K562 (cell line): ENCODE results near the gene DNAH8. TPM values are rescaled to one million over a fixed set of nuclear protein-coding genes. Genes with fewer than 3 reads are reported as not detected.

Experiments used
- BHLHE40 ChIP-seq: IDR thresholded peaks from 2 replicates; pipeline ENCODE4 v1.6.1; 2011; ENCODE audit warnings: low read length, improper control_type of control experiment
- CBFA2T3 ChIP-seq: fragments of 450-650 bp; IDR thresholded peaks from 2 replicates; pipeline ENCODE4 v1.6.1; 2017
- CCNT2 ChIP-seq: IDR thresholded peaks from 2 replicates; pipeline ENCODE4 v1.6.1; 2011; ENCODE audit warnings: borderline replicate concordance, low read depth, mild to moderate bottlenecking, moderate library complexity, mixed read lengths, low read length; ENCODE audit not compliant: insufficient read length; ENCODE audit errors: extremely low read depth
- DIDO1 ChIP-seq: fragments of 450-650 bp; IDR thresholded peaks from 2 replicates; pipeline ENCODE4 v1.6.1; 2016; ENCODE audit warnings: low read depth, missing biosample characterization, missing genetic modification characterization
- ETV1 ChIP-seq: fragments of 450-650 bp; conservative IDR thresholded peaks from 2 replicates; pipeline ENCODE4 v1.6.1; 2016; ENCODE audit warnings: missing genetic modification characterization, control low read depth, low read depth, missing compliant biosample characterization
- FOXP1 ChIP-seq: sonication (generic); formaldehyde crosslinking; IDR thresholded peaks from 2 replicates; pipeline ENCODE4 v1.8.0; 2022; ENCODE audit warnings: mild to moderate bottlenecking, missing genetic modification reagents
- GABPB1 ChIP-seq: sonication (generic); formaldehyde crosslinking; IDR thresholded peaks from 2 replicates; pipeline ENCODE4 v1.8.0; 2022; ENCODE audit warnings: mild to moderate bottlenecking, missing genetic modification reagents
- LARP7 ChIP-seq: fragments of 450-650 bp; IDR thresholded peaks from 2 replicates; pipeline ENCODE4 v1.6.1; 2016
- MAFK ChIP-seq: IDR thresholded peaks from 2 replicates; pipeline ENCODE4 v1.6.1; 2011; ENCODE audit warnings: low read length, improper control_type of control experiment
- SIN3A ChIP-seq, 2 experiments: fragments of 150-350 bp in 1 of 2; IDR thresholded peaks; 2 replicates each; pipeline ENCODE4 v1.6.1; 2011 to 2016; ENCODE audit warnings: borderline replicate concordance in 2 of 2, low read depth in 2 of 2, low read length in 2 of 2, mild to moderate bottlenecking in 2 of 2, moderate library complexity in 2 of 2; ENCODE audit not compliant: control insufficient read depth in 1 of 2
- TRIM24 ChIP-seq, 2 experiments: fragments of 450-650 bp; IDR thresholded peaks; 2 replicates each; pipeline ENCODE4 v1.6.1; 2016
- ZNF124 ChIP-seq: sonication (generic); formaldehyde crosslinking; IDR thresholded peaks from 2 replicates; pipeline ENCODE4 v1.8.1; 2022; ENCODE audit warnings: missing genetic modification reagents
- ZNF165 ChIP-seq: fragments of 250-450 bp; sonication (Bioruptor Pico); IDR thresholded peaks from 2 replicates; pipeline ENCODE4 v1.4.0; 2020; ENCODE audit warnings: borderline replicate concordance
- ZNF212 ChIP-seq: fragments of 450-650 bp; formaldehyde crosslinking; IDR thresholded peaks from 2 replicates; pipeline ENCODE4 v1.4.0; 2020; ENCODE audit warnings: mild to moderate bottlenecking
- ZNF408 ChIP-seq: fragments of 250-450 bp; sonication (Bioruptor Pico); IDR thresholded peaks from 2 replicates; pipeline ENCODE4 v1.4.0; 2020; ENCODE audit warnings: low read depth, mild to moderate bottlenecking, moderate library complexity
- polyA plus RNA-seq, 8 experiments: library from polyadenylated mRNA; depleted of rRNA in 4 of 8; stranded (reverse) in 5 of 8; unstranded in 3 of 8; fragments of >200 nt; fragmentation: Nextera tagmentation in 2 of 8; fragmentation: Illumina TruSeq in 1 of 8; extraction: Ambion mirVana in 2 of 8; extraction: Trizol in 1 of 8; gene quantifications; 2 replicates each; pipeline versions ENCODE4 v1.2.1 to v1.2.3, GENCODE V29; 2011 to 2014; ENCODE audit warnings: inconsistent platforms in 1 of 8, missing spikeins in 1 of 8
- total RNA-seq, 7 experiments: library from RNA; depleted of rRNA in 6 of 7; stranded (reverse); fragments of >200 nt in 6 of 7; fragmentation: Illumina TruSeq in 2 of 7; extraction: Trizol in 2 of 7; gene quantifications; 2 replicates each; pipeline versions ENCODE4 v1.2.1 to v1.2.3, GENCODE V29; 2011 to 2021; ENCODE audit warnings: low replicate concordance in 1 of 7
- TF ChIP-seq, protein P1 (sequence below): fragments of 250-450 bp; sonication (Bioruptor Pico); IDR thresholded peaks from 2 replicates; pipeline ENCODE4 v1.4.0; 2020; ENCODE audit warnings: mild to moderate bottlenecking
- TF ChIP-seq, protein P2 (sequence below), 2 experiments: fragments of 200-800 bp in 1 of 2; sonication (Bioruptor generic) in 1 of 2; sonication (generic) in 1 of 2; formaldehyde crosslinking in 1 of 2; IDR thresholded peaks in 1 of 2; conservative IDR thresholded peaks in 1 of 2; 2 replicates each; pipeline versions ENCODE4 v1.5.0 to v1.6.1; 2016 to 2020; ENCODE audit warnings: missing compliant biosample characterization in 1 of 2, missing genetic modification characterization in 1 of 2, missing genetic modification reagents in 1 of 2
- TF ChIP-seq, protein P3 (sequence below): fragments of 200-800 bp; sonication (Bioruptor generic); IDR thresholded peaks from 2 replicates; pipeline ENCODE4 v1.6.1; 2016; ENCODE audit warnings: missing genetic modification characterization, missing compliant biosample characterization
- TF ChIP-seq, protein P4 (sequence below): fragments of 450-650 bp; formaldehyde crosslinking; IDR thresholded peaks from 2 replicates; pipeline ENCODE4 v1.4.0; 2020; ENCODE audit warnings: mild to moderate bottlenecking, moderate library complexity

DNAH8 gene
- total and polyA plus RNA-seq, 9 of the 15 experiments (the other 6 are each of a cell fraction or from before 2014, with no cell fraction given): 1.2 to 4.2 (median 2.9) TPM

DNA sequence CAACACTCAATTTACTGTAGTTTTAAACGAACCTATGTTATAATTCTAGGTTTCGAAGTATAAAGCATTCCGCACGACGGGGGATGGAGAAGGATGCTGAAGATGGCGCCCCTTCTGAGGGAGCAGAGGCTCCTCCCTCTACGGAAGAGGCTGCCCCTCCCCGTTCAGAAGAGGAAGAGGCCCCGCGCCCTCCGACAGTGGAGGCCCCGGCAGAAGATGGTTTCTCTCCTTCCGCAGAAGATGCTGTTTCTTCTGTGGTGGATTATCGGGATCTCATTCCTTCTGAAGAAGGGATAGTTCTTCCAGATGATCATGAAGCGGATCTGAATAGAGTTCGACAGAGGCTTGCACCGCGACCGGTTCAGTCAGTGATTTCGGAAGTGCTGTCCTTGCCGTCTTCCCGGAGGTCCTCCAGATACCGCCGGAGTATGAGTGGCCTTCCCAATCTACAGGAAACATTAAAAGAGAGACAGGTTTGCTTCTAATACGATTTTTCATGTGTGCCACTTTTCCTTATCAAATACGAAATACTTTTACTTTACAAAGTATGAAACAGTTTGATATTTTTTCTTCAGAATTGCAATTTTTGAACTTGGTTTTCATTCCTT lies 7.7 kb downstream of the DNAH8 start (continued):
- no peak for TF ChIP-seq FOXP1 (CRISPR knock-in tag)
- TF ChIP-seq BHLHE40: no peak
- no peak for TF ChIP-seq TRIM24 (IDR thresholded peaks at IDR 0.05)
- TF ChIP-seq LARP7: no peak
- TF ChIP-seq ZNF124 (CRISPR knock-in tag): no peak
- no peak for TF ChIP-seq ZNF165
- no peak for TF ChIP-seq SIN3A (IDR thresholded peaks at IDR 0.05; ENCODE audit: borderline replicate concordance in 2 of 2, control insufficient read depth in 1 of 2, low read depth in 2 of 2, low read length in 2 of 2)
- no peak for TF ChIP-seq CCNT2
- TF ChIP-seq GABPB1 (CRISPR knock-in tag): 0 out of 2 replicates have a peak, but pooled peaks have one; percentile 50
- 0 out of 2 replicates have a peak, but pooled peaks have one; percentile 20 for TF ChIP-seq DIDO1 (tag)
- TF ChIP-seq, protein P1, sequence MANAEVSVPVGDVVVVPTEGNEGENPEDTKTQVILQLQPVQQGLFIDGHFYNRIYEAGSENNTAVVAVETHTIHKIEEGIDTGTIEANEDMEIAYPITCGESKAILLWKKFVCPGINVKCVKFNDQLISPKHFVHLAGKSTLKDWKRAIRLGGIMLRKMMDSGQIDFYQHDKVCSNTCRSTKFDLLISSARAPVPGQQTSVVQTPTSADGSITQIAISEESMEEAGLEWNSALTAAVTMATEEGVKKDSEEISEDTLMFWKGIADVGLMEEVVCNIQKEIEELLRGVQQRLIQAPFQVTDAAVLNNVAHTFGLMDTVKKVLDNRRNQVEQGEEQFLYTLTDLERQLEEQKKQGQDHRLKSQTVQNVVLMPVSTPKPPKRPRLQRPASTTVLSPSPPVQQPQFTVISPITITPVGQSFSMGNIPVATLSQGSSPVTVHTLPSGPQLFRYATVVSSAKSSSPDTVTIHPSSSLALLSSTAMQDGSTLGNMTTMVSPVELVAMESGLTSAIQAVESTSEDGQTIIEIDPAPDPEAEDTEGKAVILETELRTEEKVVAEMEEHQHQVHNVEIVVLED (CRISPR knock-in tag): no peak
- TF ChIP-seq ZNF408 (CRISPR knock-in tag): no peak
- no peak for TF ChIP-seq MAFK
- TF ChIP-seq, protein P2, sequence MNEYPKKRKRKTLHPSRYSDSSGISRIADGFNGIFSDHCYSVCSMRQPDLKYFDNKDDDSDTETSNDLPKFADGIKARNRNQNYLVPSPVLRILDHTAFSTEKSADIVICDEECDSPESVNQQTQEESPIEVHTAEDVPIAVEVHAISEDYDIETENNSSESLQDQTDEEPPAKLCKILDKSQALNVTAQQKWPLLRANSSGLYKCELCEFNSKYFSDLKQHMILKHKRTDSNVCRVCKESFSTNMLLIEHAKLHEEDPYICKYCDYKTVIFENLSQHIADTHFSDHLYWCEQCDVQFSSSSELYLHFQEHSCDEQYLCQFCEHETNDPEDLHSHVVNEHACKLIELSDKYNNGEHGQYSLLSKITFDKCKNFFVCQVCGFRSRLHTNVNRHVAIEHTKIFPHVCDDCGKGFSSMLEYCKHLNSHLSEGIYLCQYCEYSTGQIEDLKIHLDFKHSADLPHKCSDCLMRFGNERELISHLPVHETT (CRISPR knock-in tag; conservative IDR thresholded peaks at IDR 0.05 in 1 of 2, IDR thresholded peaks at IDR 0.05 in 1 of 2): no peak
- TF ChIP-seq CBFA2T3: no peak
- TF ChIP-seq ETV1: peak; percentile 81
- no peak for TF ChIP-seq ZNF212
- TF ChIP-seq, protein P3, sequence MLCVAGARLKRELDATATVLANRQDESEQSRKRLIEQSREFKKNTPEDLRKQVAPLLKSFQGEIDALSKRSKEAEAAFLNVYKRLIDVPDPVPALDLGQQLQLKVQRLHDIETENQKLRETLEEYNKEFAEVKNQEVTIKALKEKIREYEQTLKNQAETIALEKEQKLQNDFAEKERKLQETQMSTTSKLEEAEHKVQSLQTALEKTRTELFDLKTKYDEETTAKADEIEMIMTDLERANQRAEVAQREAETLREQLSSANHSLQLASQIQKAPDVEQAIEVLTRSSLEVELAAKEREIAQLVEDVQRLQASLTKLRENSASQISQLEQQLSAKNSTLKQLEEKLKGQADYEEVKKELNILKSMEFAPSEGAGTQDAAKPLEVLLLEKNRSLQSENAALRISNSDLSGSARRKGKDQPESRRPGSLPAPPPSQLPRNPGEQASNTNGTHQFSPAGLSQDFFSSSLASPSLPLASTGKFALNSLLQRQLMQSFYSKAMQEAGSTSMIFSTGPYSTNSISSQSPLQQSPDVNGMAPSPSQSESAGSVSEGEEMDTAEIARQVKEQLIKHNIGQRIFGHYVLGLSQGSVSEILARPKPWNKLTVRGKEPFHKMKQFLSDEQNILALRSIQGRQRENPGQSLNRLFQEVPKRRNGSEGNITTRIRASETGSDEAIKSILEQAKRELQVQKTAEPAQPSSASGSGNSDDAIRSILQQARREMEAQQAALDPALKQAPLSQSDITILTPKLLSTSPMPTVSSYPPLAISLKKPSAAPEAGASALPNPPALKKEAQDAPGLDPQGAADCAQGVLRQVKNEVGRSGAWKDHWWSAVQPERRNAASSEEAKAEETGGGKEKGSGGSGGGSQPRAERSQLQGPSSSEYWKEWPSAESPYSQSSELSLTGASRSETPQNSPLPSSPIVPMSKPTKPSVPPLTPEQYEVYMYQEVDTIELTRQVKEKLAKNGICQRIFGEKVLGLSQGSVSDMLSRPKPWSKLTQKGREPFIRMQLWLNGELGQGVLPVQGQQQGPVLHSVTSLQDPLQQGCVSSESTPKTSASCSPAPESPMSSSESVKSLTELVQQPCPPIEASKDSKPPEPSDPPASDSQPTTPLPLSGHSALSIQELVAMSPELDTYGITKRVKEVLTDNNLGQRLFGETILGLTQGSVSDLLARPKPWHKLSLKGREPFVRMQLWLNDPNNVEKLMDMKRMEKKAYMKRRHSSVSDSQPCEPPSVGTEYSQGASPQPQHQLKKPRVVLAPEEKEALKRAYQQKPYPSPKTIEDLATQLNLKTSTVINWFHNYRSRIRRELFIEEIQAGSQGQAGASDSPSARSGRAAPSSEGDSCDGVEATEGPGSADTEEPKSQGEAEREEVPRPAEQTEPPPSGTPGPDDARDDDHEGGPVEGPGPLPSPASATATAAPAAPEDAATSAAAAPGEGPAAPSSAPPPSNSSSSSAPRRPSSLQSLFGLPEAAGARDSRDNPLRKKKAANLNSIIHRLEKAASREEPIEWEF: no peak
- TF ChIP-seq, protein P4, sequence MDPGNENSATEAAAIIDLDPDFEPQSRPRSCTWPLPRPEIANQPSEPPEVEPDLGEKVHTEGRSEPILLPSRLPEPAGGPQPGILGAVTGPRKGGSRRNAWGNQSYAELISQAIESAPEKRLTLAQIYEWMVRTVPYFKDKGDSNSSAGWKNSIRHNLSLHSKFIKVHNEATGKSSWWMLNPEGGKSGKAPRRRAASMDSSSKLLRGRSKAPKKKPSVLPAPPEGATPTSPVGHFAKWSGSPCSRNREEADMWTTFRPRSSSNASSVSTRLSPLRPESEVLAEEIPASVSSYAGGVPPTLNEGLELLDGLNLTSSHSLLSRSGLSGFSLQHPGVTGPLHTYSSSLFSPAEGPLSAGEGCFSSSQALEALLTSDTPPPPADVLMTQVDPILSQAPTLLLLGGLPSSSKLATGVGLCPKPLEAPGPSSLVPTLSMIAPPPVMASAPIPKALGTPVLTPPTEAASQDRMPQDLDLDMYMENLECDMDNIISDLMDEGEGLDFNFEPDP: no peak
